Heart left ventricle (tissue), 16 donors: ENCODE measurements around the gene KCNAB2. TPM values are rescaled to one million over a fixed set of nuclear protein-coding genes. Genes with fewer than 3 reads are reported as not detected.

Source experiments
- ATAC-seq, 4 donors: fragments of 200-7000 bp; cut with Tn5 transposase; one replicate each; pipeline ENCODE4 v1.9.1; 2020 to 2022; ENCODE audit warnings: moderate library complexity in 4 of 4, mild to moderate bottlenecking in 3 of 4, moderate number of reproducible peaks in 1 of 4
- DNase-seq, 5 donors: peaks; one replicate each; pipeline ENCODE4 v3.0.0-alpha.2; 2020
- H3K27ac ChIP-seq, 12 donors: fragments of 200-600 bp; sonication (generic) in 4 of 12; one replicate each; pipeline versions ENCODE4 v1.5.0 to v1.8.0; 2016 to 2022; ENCODE audit warnings: mild to moderate bottlenecking in 2 of 12
- H3K27me3 ChIP-seq, 9 donors: fragments of 200-600 bp; sonication (generic) in 2 of 9; one replicate each; pipeline versions ENCODE4 v1.5.1 to v1.8.0; 2016 to 2022; ENCODE audit warnings: mild to moderate bottlenecking in 3 of 9
- H3K36me3 ChIP-seq, 9 donors: fragments of 200-600 bp; sonication (generic) in 2 of 9; one replicate each; pipeline versions ENCODE4 v1.5.0 to v1.8.0; 2018 to 2022; ENCODE audit warnings: mild to moderate bottlenecking in 2 of 9
- H3K4me1 ChIP-seq, 12 donors: fragments of 200-600 bp; sonication (generic) in 4 of 12; one replicate each; pipeline versions ENCODE4 v1.5.0 to v1.8.0; 2016 to 2022; ENCODE audit warnings: mild to moderate bottlenecking in 3 of 12
- H3K4me3 ChIP-seq, 12 donors: fragments of 200-600 bp; sonication (generic) in 4 of 12; one replicate each; pipeline versions ENCODE4 v1.5.0 to v1.8.0; 2017 to 2022; ENCODE audit warnings: mild to moderate bottlenecking in 9 of 12, moderate library complexity in 4 of 12
- H3K9me3 ChIP-seq, 12 donors: fragments of 200-600 bp; sonication (generic) in 4 of 12; one replicate each; pipeline versions ENCODE4 v1.5.0 to v1.8.0; 2016 to 2022; ENCODE audit warnings: mild to moderate bottlenecking in 1 of 12
- CTCF ChIP-seq, 12 donors: fragments of 200-600 bp; sonication (generic) in 4 of 12; IDR thresholded peaks; one replicate each; pipeline versions ENCODE4 v1.5.0 to v1.8.0; 2018 to 2022; ENCODE audit warnings: antibody characterized with exemption in 12 of 12, mild to moderate bottlenecking in 5 of 12
- POLR2A ChIP-seq, 2 donors: fragments of 450-650 bp; IDR thresholded peaks; one replicate each; pipeline ENCODE4 v1.6.1; 2017; ENCODE audit warnings: antibody characterized with exemption in 2 of 2, mild to moderate bottlenecking in 2 of 2, moderate library complexity in 2 of 2
- whole genome bisulfite sequencing, 4 donors: extraction: QIAGEN DNeasy Blood & Tissue Kit in 2 of 4; methylation state at CpG; one replicate each; pipeline versions ENCODE4 v1.1.5 to v1.1.7; 2013 to 2018; 5-methylcytosine and 5-hydroxymethylcytosine counted together
- intact Hi-C, 10 donors: fragments of 100-400 bp; cut with DNase I; formaldehyde crosslinking; loops; one replicate each; pipeline versions ENCODE4 v1.11.1 to v1.14.2; 2022
- polyA plus RNA-seq, 2 donors: library from polyadenylated mRNA; stranded (reverse); fragments of 200-250 nt; gene quantifications; one replicate each; pipeline ENCODE4 v1.2.3, GENCODE V29; 2013
- total RNA-seq, 9 donors: library from RNA; depleted of rRNA in 2 of 9; stranded (reverse); fragments of >200 nt in 2 of 9; fragmentation: NEBNext Ultra II Directional in 3 of 9; extraction: Animal tissue kit (Norgen Biotek cat#: 25700) in 3 of 9; gene quantifications; one replicate each; pipeline versions ENCODE4 v1.1.0 to v1.2.4, GENCODE V29; 2016 to 2023
- donor health status: ischemic (EF 13 %, LVEDD 7.1; RV severe dilation, severe dysfunction).
- donor health status: healthy with polysubstance abuse.
- donor health status: DM: no; HTN: yes; CAD: no.
- donor health status: DM: no; HTN: no; CAD: no.
- donor health status: ischemic (EF 25% LVEDD 6.9; RV normal size, moderate dysfunction).
- donor health status: ischemic (EF 25% LVEDD 5.7; RV mildly dilated, moderate dysfunction).
- donor health status: healthy.
- donor health status: DM: yes; HTN: yes; CAD: no.
- donor health status: ischemic (EF 35%, LVEDD 5.7; RV mildly dilated, moderate dysfunction).
- donor health status: nonischemic (EF 11% LVEDD 7.7; RV severe dilation, severe dysfunction).
- donor health status: DM: yes; HTN: yes; CAD: no.
- donor health status: PGD.
- donor health status: ischemic (EF 29% LVEDD 5.4; RV normal size, mild dysfunction).
- donor health status: nonischemic (EF 23%, LVEDD 6.1; RV moderate dilation, normal function).

Gene KCNAB2
- total and polyA plus RNA-seq, 11 donors: 10.7 to 51.4 (median 27.2) TPM

GRCh38 chr1:6091823-6092109 is 46.1 kb downstream of the KCNAB2 start:
- intact Hi-C loops: no loop called here
- H3K36me3 ChIP-seq: peaks cover 0 to 54% (median 0%) of the 10 kb centered on the region in 9 donors
- H3K4me3 ChIP-seq: no peak overlapping the region
- no peaks in the 10 kb centered on the region for H3K27me3 ChIP-seq
- no peak for ATAC-seq
- no peaks in the 10 kb centered on the region for H3K9me3 ChIP-seq
- TF ChIP-seq POLR2A (IDR thresholded peaks at IDR 0.05): no peak
- TF ChIP-seq CTCF (IDR thresholded peaks at IDR 0.05): no peak
- no peak overlapping the region for H3K27ac ChIP-seq
- peaks cover 0 to 3% (median 0%) of the 10 kb centered on the region in 12 donors for H3K4me1 ChIP-seq
- DNase-seq: peak in 1 of 5 donors; percentile 44
- WGBS, 4 donors: 87 to 96% (median 93%) methylated on average over 7 to 10 of the region's 10 CpGs

- peak in 1 of 5 donors; percentile 50 for DNase-seq
- 87 to 92% (median 92%) methylated on average over 8 to 10 of the region's 10 CpGs for WGBS, 4 donors
- Histone ChIP-seq H3K27me3 (no peaks in the 10 kb centered on the region), H3K4me1 (peaks cover 0 to 1% (median 0%) of the 10 kb centered on the region in 12 donors), H3K36me3 (peaks cover 0 to 58% (median 0%) of the 10 kb centered on the region in 9 donors), H3K9me3 (no peaks in the 10 kb centered on the region), H3K4me3 (no peak overlapping the region), H3K27ac (no peak overlapping the region)
- TF ChIP-seq POLR2A (IDR thresholded peaks at IDR 0.05) (no peak), CTCF (IDR thresholded peaks at IDR 0.05) (no peak)
- intact Hi-C loops: no loop called here
- no peak for ATAC-seq
Observed at GRCh38 chr1:6092211-6092610, 46.5 kb downstream of the KCNAB2 start.

GRCh38 chr1:6093071-6093470 is 47.4 kb downstream of the KCNAB2 start:
- no peak for TF ChIP-seq CTCF (IDR thresholded peaks at IDR 0.05)
- Histone ChIP-seq H3K27ac (no peak overlapping the region), H3K27me3 (no peaks in the 10 kb centered on the region), H3K9me3 (no peaks in the 10 kb centered on the region), H3K36me3 (peaks cover 0 to 56% (median 0%) of the 10 kb centered on the region in 9 donors), H3K4me3 (no peak overlapping the region), H3K4me1 (peaks cover 0 to 2% (median 0%) of the 10 kb centered on the region in 12 donors)
- WGBS, 4 donors: 67 to 76% (median 71%) methylated on average over 10 of the region's 10 CpGs
- DNase-seq: peak in 1 of 5 donors; percentile 52
- ATAC-seq: no peak
- intact Hi-C loops: no loop called here

GRCh38 chr1:6093611-6094010 is 47.9 kb downstream of the KCNAB2 start:
- no peak for ATAC-seq
- no peaks in the 10 kb centered on the region for H3K9me3 ChIP-seq
- H3K27ac ChIP-seq: no peak overlapping the region
- H3K36me3 ChIP-seq: peaks cover 0 to 54% (median 0%) of the 10 kb centered on the region in 9 donors
- peak in 2 of 5 donors; percentile 6 to 43 for DNase-seq
- 88 to 96% (median 91%) methylated on average over 9 of the region's 9 CpGs for WGBS, 4 donors
- H3K4me3 ChIP-seq: no peak overlapping the region
- TF ChIP-seq CTCF (IDR thresholded peaks at IDR 0.05) (no peak), POLR2A (IDR thresholded peaks at IDR 0.05) (no peak)
- peaks cover 0 to 7% (median 0%) of the 10 kb centered on the region in 12 donors for H3K4me1 ChIP-seq
- intact Hi-C loops: no loop called here
- H3K27me3 ChIP-seq: no peaks in the 10 kb centered on the region
